Activated CD4-positive, alpha-beta memory T cell treated with anti-CD3 and anti-CD28 coated beads for 36 hours (primary cell): ENCODE data around the gene GJB2. TPM values are rescaled to one million over a fixed set of nuclear protein-coding genes. Genes with fewer than 3 reads are reported as not detected.

ENCODE experiments used
- CTCF ChIA-PET: fragments of 350-600 bp; sonication (Branson Sonifier 250); formaldehyde crosslinking; loops from one replicate; lab custom pipeline; 2021; ENCODE audit warnings: antibody characterized with exemption, inconsistent platforms; lab: Charles Lee
- POLR2A ChIA-PET: fragments of 350-600 bp; sonication (Branson Sonifier 250); formaldehyde crosslinking; loops from one replicate; lab custom pipeline; 2021; ENCODE audit warnings: antibody characterized with exemption; lab: Charles Lee
- DNase-seq: peaks from one replicate; pipeline ENCODE4 v3.0.0-alpha.2; 2020
- H3K27ac Mint-ChIP-seq: one replicate; pipeline ENCODE4 v1.8.0; 2021; ENCODE audit warnings: mixed read lengths
- H3K27me3 Mint-ChIP-seq: one replicate; pipeline ENCODE4 v1.8.0; 2021; ENCODE audit warnings: mixed read lengths
- H3K36me3 Mint-ChIP-seq: one replicate; pipeline ENCODE4 v1.8.0; 2021; ENCODE audit warnings: mixed read lengths
- H3K4me1 Mint-ChIP-seq: one replicate; pipeline ENCODE4 v1.8.0; 2021; ENCODE audit warnings: low read depth, mixed read lengths
- H3K4me3 Mint-ChIP-seq: one replicate; pipeline ENCODE4 v1.8.0; 2021; ENCODE audit warnings: mild to moderate bottlenecking, mixed read lengths
- H3K9me3 Mint-ChIP-seq: one replicate; pipeline ENCODE4 v1.8.0; 2021; ENCODE audit warnings: mixed read lengths
- intact Hi-C: fragments of 100-400 bp; cut with micrococcal nuclease; formaldehyde crosslinking; loops from one replicate; pipeline ENCODE4 v1.15.1; 2023
- total RNA-seq, 2 experiments: library from RNA; stranded (reverse); gene quantifications; one replicate each; pipeline ENCODE4 v1.2.3, GENCODE V29; 2021

GJB2 gene
- total RNA-seq, 2 experiments from 2014 or later: 5.0 to 5.1 TPM

DNA sequence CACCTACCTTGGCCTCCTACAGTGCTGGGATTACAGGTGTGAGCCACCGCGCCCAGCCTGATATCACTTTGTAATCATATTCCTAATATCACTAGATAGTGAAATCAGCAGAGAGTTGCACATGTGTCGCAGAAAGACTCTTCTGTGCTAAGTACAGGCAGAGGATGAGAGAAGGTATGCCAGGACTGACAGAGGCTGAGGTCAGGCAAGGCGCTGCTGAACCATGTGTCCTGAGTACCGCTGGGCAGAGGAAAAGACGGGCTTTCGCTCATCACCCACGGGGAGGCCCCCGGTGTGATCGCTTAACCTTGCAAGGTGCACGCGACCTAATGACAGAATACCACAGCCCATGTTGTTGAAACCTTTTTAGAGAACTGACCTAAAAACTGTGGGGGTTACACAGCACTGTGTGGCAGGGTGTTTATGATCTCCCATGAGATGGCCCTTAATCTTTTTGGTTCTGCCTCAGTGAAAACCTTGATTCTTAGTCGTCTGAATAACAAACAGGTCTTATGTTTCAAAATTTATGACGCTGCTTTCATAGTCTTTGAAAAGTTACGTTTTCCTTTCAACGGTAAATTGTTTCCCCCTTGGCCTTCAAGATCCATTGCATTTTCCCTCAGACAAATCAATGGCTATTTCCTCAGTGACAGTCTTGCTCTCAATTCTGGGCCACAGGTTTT, 44.1 kb downstream of the GJB2 start:
- no peak overlapping the region for H3K4me3 Mint-ChIP-seq
- H3K9me3 Mint-ChIP-seq: no peaks in the 10 kb centered on the region
- no peak overlapping the region for H3K27ac Mint-ChIP-seq
- intact Hi-C loops: no loop called here
- H3K4me1 Mint-ChIP-seq: no peaks in the 10 kb centered on the region
- CTCF ChIA-PET: no interaction called here
- H3K36me3 Mint-ChIP-seq: no peaks in the 10 kb centered on the region
- DNase-seq: no peak
- POLR2A ChIA-PET: no interaction called here
- peaks cover 36% of the 10 kb centered on the region for H3K27me3 Mint-ChIP-seq

DNA sequence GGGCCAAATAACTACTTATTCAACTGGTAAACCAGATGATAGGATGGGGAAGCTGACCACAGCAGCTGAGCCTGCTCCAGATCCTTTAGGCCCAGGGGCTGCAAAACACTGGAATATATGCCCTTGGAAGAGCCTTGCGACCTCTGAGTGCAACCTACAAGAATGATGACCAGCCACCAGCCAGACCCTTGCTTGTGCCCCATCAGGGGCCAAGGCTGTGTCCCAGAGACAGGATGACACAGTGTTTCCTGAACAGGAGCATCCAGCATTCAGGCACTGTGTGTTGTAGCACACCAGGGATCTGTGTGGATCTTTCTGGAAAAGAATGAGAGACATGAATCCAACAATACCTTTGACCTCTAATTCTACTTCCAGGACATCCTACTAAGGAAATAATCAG, 46.4 kb downstream of the GJB2 start:
- ChIA-PET POLR2A (no interaction called here), CTCF (no interaction called here)
- Mint-ChIP-seq H3K4me3 (no peak overlapping the region), H3K27me3 (peaks cover 45% of the 10 kb centered on the region), H3K36me3 (no peaks in the 10 kb centered on the region), H3K9me3 (no peaks in the 10 kb centered on the region), H3K27ac (no peak overlapping the region), H3K4me1 (peaks cover 3% of the 10 kb centered on the region)
- intact Hi-C loops: no loop called here
- DNase-seq: no peak

DNA sequence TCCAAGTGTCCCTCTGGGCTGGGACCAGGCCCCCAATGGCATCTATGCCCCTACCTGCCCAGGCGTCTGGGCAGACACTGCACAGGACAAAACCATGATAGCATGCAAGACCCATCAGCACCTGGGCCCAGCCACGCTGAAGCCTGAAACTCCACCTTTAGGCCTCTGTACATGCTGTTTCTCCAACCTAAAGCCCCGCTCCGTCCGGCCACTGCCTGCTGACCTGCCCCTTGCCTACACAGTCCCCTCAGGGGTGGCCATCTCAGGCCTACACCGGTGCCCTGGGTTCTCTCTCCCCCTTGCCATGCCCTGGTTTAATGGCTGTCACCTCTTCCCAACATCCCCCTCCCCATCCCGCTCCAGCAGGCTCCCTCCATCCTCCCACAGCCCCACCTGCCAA, 47.2 kb downstream of the GJB2 start:
- CTCF ChIA-PET: no interaction called here
- DNase-seq: no peak
- no peak overlapping the region for H3K27ac Mint-ChIP-seq
- H3K27me3 Mint-ChIP-seq: peaks cover 50% of the 10 kb centered on the region
- intact Hi-C loops: no loop called here
- peaks cover 3% of the 10 kb centered on the region for H3K4me1 Mint-ChIP-seq
- no peaks in the 10 kb centered on the region for H3K36me3 Mint-ChIP-seq
- H3K9me3 Mint-ChIP-seq: no peaks in the 10 kb centered on the region
- H3K4me3 Mint-ChIP-seq: no peak overlapping the region
- POLR2A ChIA-PET: no interaction called here

DNA sequence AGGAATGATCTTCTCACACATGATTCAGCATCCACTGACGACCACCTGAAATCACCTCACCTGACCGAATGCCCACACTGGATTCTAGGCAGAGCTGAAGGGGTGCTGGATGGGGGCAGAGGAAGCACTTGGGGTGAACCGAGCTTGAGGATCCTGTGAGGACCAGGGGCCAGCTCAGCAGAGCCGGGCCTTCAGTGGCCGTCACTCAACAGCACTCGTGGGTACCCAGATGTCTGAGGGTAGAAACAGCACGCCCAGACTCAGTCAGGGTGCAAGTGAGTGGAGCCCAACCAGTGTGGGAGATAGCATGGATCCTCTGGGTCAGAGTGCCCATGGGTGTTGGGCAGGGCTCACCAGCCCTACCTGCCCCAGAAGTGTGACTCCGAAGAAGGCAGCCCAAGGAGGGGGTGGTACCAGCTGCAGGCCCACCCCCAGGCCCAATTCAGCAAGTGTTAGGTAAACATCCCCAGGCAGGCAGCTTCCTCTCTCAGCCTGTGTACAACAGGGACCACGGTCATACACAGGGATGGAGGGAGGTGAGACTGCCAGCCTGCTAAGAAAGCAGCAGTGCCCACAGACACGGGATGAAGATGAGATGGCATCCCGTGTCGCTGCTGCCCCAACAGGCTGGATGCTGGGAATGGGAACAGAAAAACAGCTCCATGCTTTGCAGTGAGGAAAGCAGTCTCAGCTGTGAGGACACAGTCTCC, 48.4 kb downstream of the GJB2 start:
- Mint-ChIP-seq H3K4me3 (no peak overlapping the region), H3K4me1 (peaks cover 3% of the 10 kb centered on the region), H3K36me3 (no peaks in the 10 kb centered on the region), H3K27ac (no peak overlapping the region), H3K9me3 (no peaks in the 10 kb centered on the region), H3K27me3 (peaks cover 47% of the 10 kb centered on the region)
- CTCF ChIA-PET: no interaction called here
- DNase-seq: no peak
- POLR2A ChIA-PET: no interaction called here
- intact Hi-C loops: no loop called here

DNA sequence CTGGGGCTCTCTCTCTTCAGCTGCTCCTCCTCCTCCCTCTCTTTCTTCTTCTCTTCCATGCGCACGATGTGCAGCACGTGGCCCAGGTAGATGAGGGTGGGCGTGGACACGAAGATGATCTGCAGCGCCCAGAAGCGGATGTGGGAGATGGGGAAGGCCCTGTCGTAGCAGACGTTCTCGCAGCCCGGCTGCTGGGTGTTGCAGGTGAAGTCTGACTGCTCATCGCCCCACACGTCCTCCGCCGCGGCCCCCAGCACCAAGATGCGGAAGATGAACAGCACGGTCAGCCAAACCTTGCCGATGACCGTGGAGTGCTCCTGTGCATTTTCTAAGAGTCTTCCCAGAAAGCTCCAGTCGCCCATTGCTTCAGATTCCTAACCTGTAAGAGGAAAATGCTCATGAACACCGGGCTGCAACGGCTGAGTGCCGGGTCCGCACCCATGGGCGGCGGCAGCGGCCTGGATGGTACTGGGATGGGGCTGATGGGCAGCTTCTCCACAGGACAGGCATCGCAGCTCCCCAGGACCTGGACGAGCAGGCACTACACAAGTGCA, 49.7 kb downstream of the GJB2 start:
- H3K4me3 Mint-ChIP-seq: no peak overlapping the region

DNA sequence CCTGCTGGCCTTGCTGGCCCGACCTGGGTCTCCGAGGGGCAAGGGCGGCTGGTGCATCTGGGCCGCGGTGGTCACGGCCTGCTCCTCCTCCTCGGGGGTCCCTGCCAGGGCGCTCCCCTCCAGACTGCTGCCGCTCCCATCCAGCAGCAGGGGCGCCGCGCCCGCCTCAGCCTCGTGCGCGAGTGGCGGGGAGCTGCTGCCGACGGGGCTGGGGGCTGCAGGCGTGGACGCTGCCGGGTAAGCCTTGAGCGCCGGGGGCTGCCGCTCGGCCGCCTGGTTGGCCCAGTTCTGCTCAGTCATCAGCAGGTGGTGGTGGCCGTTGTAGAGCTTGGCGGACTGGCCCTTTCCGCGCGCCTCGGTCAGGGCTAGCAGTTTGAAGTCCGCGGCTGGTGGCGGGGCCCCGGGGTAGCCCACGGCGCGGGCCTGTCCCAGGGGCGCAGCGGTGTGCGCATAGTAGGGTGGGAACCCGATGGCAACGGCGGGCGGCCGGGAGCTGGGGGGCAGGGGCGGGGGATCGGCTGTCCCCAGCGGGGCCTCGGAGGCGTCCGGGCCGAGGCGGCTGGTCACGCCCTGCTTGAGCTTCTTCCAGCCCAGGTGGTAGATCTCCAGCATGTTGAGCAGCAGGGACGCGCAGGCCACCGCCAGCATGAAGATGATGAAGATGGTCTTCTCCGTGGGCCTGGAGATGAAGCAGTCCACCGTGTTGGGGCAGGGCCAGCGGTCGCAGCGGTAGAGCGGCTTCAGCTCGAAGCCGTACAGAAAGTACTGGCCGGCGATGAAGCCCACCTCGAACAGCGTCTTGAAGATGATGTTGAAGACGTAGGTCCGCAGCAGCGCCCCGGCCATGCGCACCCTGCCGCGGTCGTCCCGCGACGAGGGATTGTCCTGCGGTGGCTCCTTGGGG, 50.5 kb downstream of the GJB2 start:
- H3K27me3 Mint-ChIP-seq: peaks cover 50% of the 10 kb centered on the region
- intact Hi-C loops: no loop called here

More for the DNA sequence above, 49.7 kb downstream of the GJB2 start:
- intact Hi-C loops: no loop called here
- no peak for DNase-seq
- Mint-ChIP-seq H3K36me3 (no peaks in the 10 kb centered on the region), H3K27me3 (peaks cover 43% of the 10 kb centered on the region), H3K9me3 (no peaks in the 10 kb centered on the region), H3K27ac (no peak overlapping the region), H3K4me1 (peaks cover 3% of the 10 kb centered on the region)
- CTCF ChIA-PET: no interaction called here
- POLR2A ChIA-PET: no interaction called here

DNA sequence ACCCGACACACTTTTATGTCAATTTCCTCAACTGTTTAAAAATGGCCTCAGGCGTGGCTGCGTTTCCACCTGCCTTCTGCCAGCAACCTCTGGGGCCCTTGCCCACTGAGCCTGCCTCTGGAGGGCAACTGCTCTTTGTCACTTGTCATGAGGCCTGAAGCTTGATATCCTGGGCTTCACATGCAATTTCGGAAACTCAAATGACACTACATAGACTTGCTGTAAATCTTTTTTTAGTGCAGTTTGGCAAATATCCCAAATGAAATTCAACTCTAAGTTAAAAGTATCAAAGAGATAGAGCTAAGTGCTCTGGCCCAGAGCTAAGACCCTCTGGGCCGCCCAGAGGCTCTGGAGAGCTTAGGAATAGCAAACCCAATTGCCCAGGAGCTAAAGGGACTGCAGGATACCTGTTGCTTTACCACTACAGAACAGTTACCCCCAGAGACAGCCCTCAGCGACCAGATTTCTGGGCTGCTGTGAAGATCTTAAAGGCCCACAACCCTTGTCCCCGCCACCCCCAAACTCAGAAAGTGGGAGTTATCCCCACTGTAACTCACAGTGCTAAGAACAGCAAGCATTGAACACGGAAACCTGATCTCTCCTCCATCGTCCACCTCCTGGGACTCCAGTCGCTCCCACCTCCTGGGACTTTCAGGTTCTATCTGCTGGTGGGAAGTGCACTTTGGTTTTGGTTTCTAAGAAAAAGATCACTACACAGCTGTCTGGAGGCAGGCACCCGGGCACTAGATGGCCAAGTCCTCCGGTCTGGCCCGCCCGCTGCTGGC, 51.3 kb downstream of the GJB2 start:
- Mint-ChIP-seq H3K27me3 (peaks cover 53% of the 10 kb centered on the region), H3K27ac (no peak overlapping the region), H3K9me3 (no peaks in the 10 kb centered on the region), H3K4me3 (no peak overlapping the region), H3K4me1 (peaks cover 6% of the 10 kb centered on the region), H3K36me3 (no peaks in the 10 kb centered on the region)
- DNase-seq: no peak
- intact Hi-C loops: no loop called here
- POLR2A ChIA-PET: no interaction called here
- CTCF ChIA-PET: no interaction called here

More for the DNA sequence above, 50.5 kb downstream of the GJB2 start:
- H3K36me3 Mint-ChIP-seq: no peaks in the 10 kb centered on the region
- CTCF ChIA-PET: no interaction called here
- H3K9me3 Mint-ChIP-seq: no peaks in the 10 kb centered on the region
- POLR2A ChIA-PET: no interaction called here
- H3K27ac Mint-ChIP-seq: no peak overlapping the region
- H3K4me3 Mint-ChIP-seq: no peak overlapping the region
- no peak for DNase-seq
- peaks cover 3% of the 10 kb centered on the region for H3K4me1 Mint-ChIP-seq

DNA sequence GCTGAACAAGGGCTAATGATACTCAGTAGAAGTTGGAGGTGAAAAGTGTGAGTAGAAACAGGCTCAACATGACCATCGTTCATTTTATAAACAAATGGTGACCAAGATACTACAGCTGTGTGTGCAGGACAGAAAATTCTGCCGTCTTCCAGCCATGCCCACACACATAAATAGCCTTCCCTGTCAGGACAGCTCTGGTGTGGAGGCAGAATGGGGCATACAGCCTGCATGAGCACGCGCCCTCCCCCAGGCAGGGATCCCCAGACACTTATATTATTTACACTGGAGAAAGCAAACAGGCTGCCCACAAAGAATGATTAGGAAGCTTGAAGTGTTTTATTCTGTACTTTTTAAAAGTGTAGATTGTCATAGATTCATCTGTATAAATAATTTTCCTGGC, 52.3 kb downstream of the GJB2 start:
- intact Hi-C loops: no loop called here
- H3K27me3 Mint-ChIP-seq: peaks cover 52% of the 10 kb centered on the region
- H3K27ac Mint-ChIP-seq: no peak overlapping the region
- ChIA-PET CTCF (no interaction called here), POLR2A (no interaction called here)
- no peaks in the 10 kb centered on the region for H3K36me3 Mint-ChIP-seq
- H3K4me3 Mint-ChIP-seq: no peak overlapping the region
- H3K9me3 Mint-ChIP-seq: no peaks in the 10 kb centered on the region
- peaks cover 6% of the 10 kb centered on the region for H3K4me1 Mint-ChIP-seq
- no peak for DNase-seq

DNA sequence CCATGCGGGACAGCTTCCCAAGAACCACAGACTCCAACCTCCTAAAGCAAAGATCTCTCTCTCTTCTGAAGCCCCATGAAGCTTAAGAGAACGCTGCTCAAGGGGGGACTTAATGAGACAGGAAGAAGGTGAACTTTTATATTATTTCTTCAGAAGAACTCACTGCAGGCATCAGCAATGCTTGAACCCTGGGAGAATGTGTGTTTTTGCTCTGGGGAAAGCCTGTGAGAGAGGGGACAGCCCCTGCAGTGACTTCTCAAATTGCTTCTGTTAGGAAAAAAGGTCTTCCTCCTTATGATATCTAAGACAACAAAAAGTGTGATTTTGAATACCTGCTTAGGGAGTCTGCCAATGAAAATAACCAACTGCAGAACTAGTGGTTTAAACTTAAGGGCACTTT, 54.9 kb downstream of the GJB2 start:
- H3K27me3 Mint-ChIP-seq: peaks cover 50% of the 10 kb centered on the region
- H3K27ac Mint-ChIP-seq: no peak overlapping the region
- POLR2A ChIA-PET: interaction anchor here (0.6 kb wide), 1 partner anchor 1472 kb away, joined by 3 read pairs; no protein-coding TSS in a partner anchor
- H3K4me3 Mint-ChIP-seq: no peak overlapping the region
- intact Hi-C loops: loop anchor here (2.0 kb wide), 1 partner anchor 25 kb away; no protein-coding TSS in a partner anchor
- peaks cover 4% of the 10 kb centered on the region for H3K4me1 Mint-ChIP-seq
- DNase-seq: no peak
- no peaks in the 10 kb centered on the region for H3K36me3 Mint-ChIP-seq
- no peaks in the 10 kb centered on the region for H3K9me3 Mint-ChIP-seq
- CTCF ChIA-PET: no interaction called here
